Muscle of arm (tissue), 12 donors: Measurements from ENCODE around the gene SLC7A8. TPM values are rescaled to one million over a fixed set of nuclear protein-coding genes. Genes with fewer than 3 reads are reported as not detected.

Source experiments
- DNase-seq: peaks from one replicate; pipeline ENCODE4 v3.0.0-alpha.2; 2013
- polyA plus RNA-seq, 12 donors: library from polyadenylated mRNA; unstranded; fragments of 120-200 nt; gene quantifications; one replicate each; pipeline ENCODE4 v1.2.1, GENCODE V29; 2013; ENCODE audit not compliant: insufficient read length in 12 of 12

SLC7A8 gene
- polyA plus RNA-seq, 12 donors: 2.6 to 29.0 (median 4.2) TPM; not detected in 1

GRCh38 chr14:23186913-23187654 lies 3.6 kb upstream of the SLC7A8 start:
- peak; percentile 70 for DNase-seq

GRCh38 chr14:23185063-23185462 lies 1.6 kb upstream of the SLC7A8 start:
- DNase-seq: no peak

GRCh38 chr14:23183158-23183470 lies 346 bp downstream of the SLC7A8 start:
- DNase-seq: no peak

DNA sequence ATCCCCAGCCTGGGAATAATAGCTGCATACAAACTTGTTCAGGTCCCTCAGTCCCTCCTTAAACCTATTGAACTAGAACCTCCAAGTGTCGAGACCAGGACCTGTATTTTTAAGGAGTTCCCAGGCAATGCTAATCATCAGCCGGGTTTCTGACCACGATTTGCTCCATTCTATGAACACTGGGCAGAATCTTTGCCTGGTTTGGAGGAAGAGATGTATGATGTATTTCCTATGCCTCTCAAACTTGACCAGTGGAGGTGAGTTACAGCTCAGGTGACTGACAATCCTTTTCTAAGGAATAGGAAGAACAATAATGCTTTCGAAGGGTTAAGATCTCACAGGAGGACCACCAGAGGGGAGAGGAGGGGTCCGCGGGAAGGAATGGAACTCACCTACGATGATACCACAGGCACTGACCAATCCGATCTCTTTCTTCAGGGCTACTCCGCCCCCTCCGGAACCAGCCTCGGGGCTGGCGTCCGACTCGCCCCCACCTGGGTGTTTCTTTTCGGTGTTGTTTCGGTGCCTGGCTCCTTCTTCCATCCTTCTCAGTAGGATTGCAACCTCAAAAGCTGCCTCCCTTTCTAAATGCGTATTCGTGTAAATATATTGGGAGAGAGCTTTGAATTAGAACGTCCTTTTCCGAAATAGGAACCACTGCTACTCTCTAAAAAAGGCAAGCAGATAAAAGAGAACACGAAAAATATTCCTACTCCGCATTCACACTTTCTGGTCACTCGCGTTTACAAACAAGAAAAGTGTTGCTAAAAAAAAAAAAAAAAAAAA lies 895 bp downstream of the SLC7A8 start:
- no peak for DNase-seq

DNA sequence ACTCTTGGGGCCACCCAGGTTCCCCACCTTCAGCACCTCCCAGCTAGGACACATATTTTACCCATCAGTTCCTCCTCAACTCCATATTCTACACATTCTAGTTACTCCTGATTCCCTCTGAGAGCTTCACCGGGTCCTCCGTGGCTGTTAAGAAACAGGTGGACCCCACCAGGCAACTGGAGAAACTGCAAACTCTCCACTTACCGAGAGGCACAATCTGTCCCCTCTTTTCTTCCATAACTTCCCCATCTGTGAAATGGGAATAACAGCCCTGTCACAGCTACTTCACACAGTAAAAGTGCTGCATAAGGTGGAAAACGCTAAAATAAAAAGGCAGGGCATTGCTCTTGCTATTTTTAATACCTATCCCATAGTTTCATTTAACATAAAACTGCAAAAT lies 1.5 kb downstream of the SLC7A8 start:
- DNase-seq: no peak

DNA sequence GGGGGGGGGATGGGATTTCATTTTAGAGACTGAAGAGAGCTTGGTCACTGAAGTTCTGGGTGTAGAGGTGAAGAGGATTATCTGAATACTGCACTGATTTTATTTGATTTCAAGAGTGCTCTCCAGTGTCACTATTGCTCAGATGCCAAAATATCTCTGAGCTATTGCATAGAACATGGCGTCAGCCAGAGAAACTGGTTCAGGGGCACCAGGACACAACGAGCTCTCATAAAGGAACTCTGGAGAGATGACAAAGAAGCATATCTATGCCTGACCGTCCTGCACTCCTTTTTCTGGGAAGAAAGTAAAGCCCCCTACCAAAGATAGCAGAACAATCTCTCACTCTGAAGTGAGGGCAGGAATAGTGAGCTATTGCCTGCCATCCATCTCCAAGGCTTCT lies 2.0 kb downstream of the SLC7A8 start:
- DNase-seq: no peak

DNA sequence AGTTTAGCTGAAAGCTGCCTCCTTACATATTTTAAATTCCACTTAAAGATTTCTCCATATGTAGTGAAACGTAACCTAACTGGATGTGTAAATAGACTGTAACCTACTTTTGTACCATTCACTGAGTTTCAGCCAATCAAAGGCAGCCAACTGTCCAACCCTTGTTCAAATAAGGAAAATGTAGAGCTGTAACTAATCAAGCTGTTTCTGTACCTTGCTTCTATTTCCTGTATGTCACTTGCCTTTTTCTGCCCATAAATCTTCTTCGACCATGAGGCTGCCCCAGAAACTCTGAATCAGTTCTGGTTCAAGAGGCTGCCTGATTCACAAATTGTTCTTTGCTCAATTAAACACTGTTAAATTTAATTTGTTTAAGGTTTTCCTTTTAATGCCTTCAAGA lies 6.3 kb downstream of the SLC7A8 start:
- no peak for DNase-seq

- DNase-seq: no peak
These were observed 7.6 kb downstream of the SLC7A8 start for GRCh38 chr14:23175823-23176222.

DNA sequence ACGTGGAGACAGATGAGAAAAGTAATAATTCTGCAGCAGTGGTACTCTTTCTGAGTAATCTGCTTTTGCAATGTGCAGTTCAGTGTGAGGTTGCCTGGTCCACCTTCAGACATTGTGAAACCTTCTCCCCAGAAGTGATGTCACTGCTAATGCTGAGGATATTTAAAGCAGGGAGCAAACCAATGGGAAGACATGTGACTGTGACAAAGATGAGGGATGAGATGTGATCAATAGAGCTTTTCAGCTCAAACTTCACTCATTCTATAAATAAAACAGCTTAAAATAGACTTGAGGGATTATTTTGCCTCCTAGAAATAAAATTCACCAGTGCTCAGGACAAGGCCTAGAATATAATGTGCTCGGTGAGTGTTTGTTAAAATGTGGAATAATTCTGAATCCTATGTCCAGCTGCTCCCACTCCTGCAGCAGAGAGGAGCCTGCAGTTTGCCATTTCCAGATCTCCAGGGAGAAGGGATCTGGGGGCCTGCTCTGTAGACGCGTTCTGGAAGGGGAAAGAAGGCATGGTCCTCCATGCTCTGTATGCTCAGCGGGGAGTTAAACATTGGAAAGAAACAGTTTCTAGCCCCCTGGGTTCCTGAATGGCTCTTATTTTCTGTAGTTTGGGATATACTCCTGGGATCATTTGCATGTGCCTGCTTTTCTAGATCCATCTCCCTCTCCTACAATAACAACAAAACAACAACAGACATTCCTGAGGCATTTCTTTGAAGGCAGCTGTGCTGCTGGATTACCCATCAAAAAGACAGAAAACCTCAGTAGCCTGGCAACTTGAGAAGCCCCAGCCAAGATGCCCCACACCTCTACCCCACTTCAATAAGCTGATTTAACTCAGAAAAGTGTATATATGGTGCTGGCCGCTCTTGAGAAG lies 8.9 kb downstream of the SLC7A8 start:
- no peak for DNase-seq

DNA sequence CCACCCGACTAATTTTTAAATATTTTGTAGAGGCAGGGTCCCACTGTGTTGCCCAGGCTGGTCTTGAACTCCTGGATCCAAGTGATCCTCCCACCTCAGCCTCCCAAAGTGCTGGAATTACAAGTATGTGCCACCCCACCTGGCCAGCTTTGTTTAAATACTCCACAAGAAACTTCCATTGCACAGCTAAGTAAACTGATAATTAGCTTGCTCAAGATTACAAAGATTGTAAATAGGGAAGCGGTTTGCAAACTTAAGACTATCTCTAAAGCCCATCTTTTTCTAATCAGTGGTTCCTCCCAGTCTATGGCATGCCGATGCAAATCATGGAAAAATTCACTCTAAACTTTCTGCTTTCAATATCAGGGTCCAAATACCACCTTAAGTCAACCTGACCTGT lies 9.7 kb downstream of the SLC7A8 start:
- DNase-seq: no peak

DNA sequence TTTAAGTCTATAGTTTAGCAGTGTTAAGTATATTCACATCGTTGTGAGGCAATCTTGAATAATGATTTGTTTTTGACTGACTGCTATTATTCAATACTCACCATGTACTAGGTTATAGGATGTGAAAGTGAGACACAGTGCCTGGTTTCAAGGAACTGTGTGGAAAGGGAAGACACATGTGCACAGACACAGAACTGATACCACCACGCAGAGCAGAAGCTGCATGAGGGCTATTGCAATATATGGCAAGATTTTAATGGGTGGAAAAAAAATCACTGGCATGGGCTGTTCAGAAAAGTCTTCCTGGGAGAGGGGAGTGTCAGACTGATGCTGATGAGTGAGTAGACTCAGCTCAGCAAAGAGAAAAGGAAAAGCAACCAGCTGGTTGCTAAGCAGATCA lies 10.4 kb downstream of the SLC7A8 start:
- DNase-seq: no peak

DNA sequence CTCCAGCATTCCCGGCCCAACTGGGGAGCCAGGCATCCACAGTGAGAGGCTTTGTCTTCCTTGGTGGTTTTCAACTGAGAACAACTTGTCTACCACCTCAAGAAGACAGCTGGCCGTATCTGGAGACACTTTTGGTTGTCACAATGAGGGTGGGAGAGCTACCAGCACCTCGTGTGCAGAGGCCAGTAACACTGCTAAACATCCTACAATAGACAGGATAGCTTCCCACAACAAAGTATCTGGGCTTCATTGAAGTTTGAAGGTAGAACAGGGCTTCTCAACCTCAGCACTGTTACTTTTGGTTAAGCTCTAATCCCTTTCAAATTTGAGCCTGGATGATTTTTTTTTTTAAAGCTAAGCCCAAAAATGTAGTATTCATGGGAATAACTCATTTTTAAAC lies 10.9 kb downstream of the SLC7A8 start:
- DNase-seq: no peak

- no peak for DNase-seq
These were observed 11.4 kb downstream of the SLC7A8 start for GRCh38 chr14:23172096-23172495.

DNA sequence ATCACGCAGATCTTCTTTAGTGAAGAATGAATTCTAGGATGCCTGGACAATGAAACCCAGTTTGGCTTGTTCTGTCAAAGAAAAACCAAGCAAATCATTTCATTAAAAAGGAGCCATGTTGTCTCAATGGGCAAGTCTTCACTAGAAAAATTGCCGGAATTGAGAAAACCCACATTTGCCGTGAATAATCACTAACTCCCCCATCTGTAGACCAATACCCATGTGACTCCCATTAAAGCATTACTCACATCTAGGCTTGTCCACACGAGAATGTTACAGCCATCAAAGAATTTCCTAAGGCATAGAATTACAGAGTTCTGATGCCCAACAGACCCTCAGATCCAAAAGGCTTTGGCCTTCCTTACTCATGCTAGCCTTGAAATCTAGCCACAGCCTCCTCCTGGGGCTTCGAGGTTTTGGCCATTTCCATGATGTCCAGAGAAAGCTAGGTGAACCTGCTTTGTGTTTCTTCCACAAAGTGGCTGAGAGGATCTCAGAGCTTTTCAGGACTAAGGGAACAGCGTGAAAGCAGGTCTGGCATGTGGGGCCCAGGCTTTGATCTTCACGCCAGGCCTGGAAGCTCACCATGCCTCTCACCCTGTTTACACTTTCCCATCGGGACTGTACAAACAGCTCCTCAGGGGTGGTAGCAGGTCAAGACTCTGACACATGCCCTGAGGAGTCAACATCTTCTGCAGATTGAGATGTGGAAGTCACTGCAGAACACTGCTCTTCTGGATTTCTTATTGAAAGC lies 12.1 kb downstream of the SLC7A8 start:
- DNase-seq: no peak

DNA sequence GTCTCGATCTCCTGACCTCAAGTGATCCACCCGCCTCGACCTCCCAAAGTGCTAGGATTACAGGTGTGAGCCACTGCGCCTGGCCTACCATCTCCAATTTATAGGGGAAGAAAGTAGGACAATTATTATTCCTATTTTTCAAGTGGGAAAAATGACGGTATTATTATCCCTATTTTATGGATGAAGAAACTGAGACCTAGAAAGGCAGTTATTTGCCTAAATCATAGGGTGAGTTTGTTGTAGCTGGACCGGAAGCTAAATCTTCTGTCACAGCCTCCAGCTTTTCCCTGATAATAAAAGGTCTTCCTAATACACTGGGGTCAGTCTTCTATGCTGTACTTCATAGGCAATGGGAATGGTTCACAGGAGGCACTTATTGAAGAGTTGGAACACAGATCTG lies 13.8 kb downstream of the SLC7A8 start:
- DNase-seq: no peak

GRCh38 chr14:23168246-23168645 lies 15.2 kb downstream of the SLC7A8 start:
- no peak for DNase-seq

GRCh38 chr14:23167116-23167847 lies 16.2 kb downstream of the SLC7A8 start:
- no peak for DNase-seq

- DNase-seq: no peak
These were observed 18.5 kb downstream of the SLC7A8 start for GRCh38 chr14:23164949-23165348.

GRCh38 chr14:23164250-23164649 lies 19.2 kb downstream of the SLC7A8 start:
- DNase-seq: no peak

DNA sequence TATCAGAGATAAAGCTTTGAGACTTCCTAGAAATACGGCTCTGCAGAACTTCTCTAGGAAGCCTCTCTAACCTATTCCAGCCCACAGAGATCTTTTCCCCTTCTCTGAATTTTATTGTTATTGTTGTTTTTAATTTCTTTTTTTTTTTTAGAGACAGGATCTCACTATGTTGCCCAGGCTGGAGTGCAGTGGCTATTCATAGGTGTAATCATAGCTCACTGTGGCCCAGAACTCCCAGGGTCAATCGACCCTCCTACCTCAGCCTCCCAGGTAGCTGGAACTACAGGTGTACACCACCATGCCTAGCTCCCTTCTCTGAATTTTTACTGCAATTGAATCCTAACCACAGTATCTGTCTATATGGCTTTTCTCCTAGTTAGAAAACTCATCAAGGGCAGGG lies 19.6 kb downstream of the SLC7A8 start:
- no peak for DNase-seq

GRCh38 chr14:23162800-23163199 lies 20.7 kb downstream of the SLC7A8 start:
- DNase-seq: no peak
